Right lobe of liver (tissue), 6 donors: ENCODE measurements around the gene SETX. TPM values are rescaled to one million over a fixed set of nuclear protein-coding genes. Genes with fewer than 3 reads are reported as not detected.

ENCODE experiments used
- ATAC-seq, 4 donors: fragments of 200-7000 bp; cut with Tn5 transposase; one replicate each; pipeline ENCODE4 v1.9.1; 2020; ENCODE audit warnings: mild to moderate bottlenecking in 4 of 4, moderate library complexity in 4 of 4
- DNase-seq, 3 donors: peaks; one replicate each; pipeline ENCODE4 v3.0.0-alpha.2; 2020
- H3K27ac ChIP-seq, 3 donors: fragments of 200-600 bp; one replicate each; pipeline ENCODE4 v1.8.0; 2022
- H3K27me3 ChIP-seq, 2 donors: fragments of 200-600 bp; one replicate each; pipeline ENCODE4 v1.8.0; 2022
- H3K36me3 ChIP-seq, 4 donors: fragments of 200-600 bp; sonication (generic) in 1 of 4; one replicate each; pipeline versions ENCODE4 v1.5.1 to v1.8.0; 2017 to 2022; ENCODE audit warnings: control low read depth in 1 of 4
- H3K4me1 ChIP-seq, 4 donors: fragments of 200-600 bp; sonication (generic) in 1 of 4; one replicate each; pipeline versions ENCODE4 v1.5.1 to v1.8.0; 2017 to 2022; ENCODE audit warnings: control low read depth in 1 of 4
- H3K4me3 ChIP-seq, 3 donors: fragments of 200-600 bp; one replicate each; pipeline ENCODE4 v1.8.0; 2022
- H3K9me3 ChIP-seq, 4 donors: fragments of 200-600 bp; sonication (generic) in 1 of 4; one replicate each; pipeline versions ENCODE4 v1.5.1 to v1.8.0; 2017 to 2022; ENCODE audit warnings: control low read depth in 1 of 4
- CTCF ChIP-seq, 4 donors: fragments of 200-600 bp in 3 of 4; fragments of 450-650 bp in 1 of 4; IDR thresholded peaks; one replicate each; pipeline versions ENCODE4 v1.5.1 to v1.8.0; 2016 to 2022; ENCODE audit warnings: antibody characterized with exemption in 4 of 4, mild to moderate bottlenecking in 2 of 4
- POLR2A ChIP-seq: fragments of 450-650 bp; IDR thresholded peaks from one replicate; pipeline ENCODE4 v1.6.1; 2017; ENCODE audit warnings: antibody characterized with exemption, mild to moderate bottlenecking
- WGBS: methylation state at CpG from one replicate; pipeline ENCODE4 v1.1.6; 2018; ENCODE audit warnings: low coverage, low lambda C conversion rate; ENCODE audit not compliant: insufficient coverage; ENCODE audit errors: missing lambda C conversion rate; 5-methylcytosine and 5-hydroxymethylcytosine counted together
- intact Hi-C, 2 donors: fragments of 100-400 bp; cut with DNase I; formaldehyde crosslinking; loops; one replicate each; pipeline versions ENCODE4 v1.11.2 to v1.14.1; 2022
- total RNA-seq, 6 experiments: library from RNA; depleted of rRNA in 2 of 6; stranded (reverse); fragments of >200 nt in 2 of 6; fragmentation: NEBNext Ultra II Directional in 3 of 6; extraction: Animal tissue kit (Norgen Biotek cat#: 25700) in 3 of 6; gene quantifications; one replicate each; pipeline versions ENCODE4 v1.1.0 to v1.2.4, GENCODE V29; 2016 to 2023
- donor health status: DM: no; HTN: yes; CAD: no.
- donor health status: DM: no; HTN: no; CAD: no.
- donor health status: DM: no; HTN: no; CAD: no.
- donor health status: DM: no; HTN: yes; CAD: no.
- donor health status: DM: no; HTN: yes; CAD: no.

SETX gene
- total RNA-seq, 6 experiments from 2014 or later: 17.4 to 28.8 (median 25.0) TPM

GRCh38 chr9:132311978-132312377 lies 42.8 kb downstream of the SETX start:
- Histone ChIP-seq H3K27ac (no peak overlapping the region), H3K36me3 (peaks cover 0 to 52% (median 21%) of the 10 kb centered on the region in 4 donors), H3K9me3 (no peaks in the 10 kb centered on the region), H3K27me3 (no peaks in the 10 kb centered on the region), H3K4me1 (no peaks in the 10 kb centered on the region), H3K4me3 (no peak overlapping the region)
- no peak for TF ChIP-seq CTCF (IDR thresholded peaks at IDR 0.05)
- no peak for TF ChIP-seq POLR2A
- intact Hi-C loops: no loop called here
- DNase-seq (no peak), ATAC-seq (no peak)
- 94% methylated on average over 2 of the region's 4 CpGs for WGBS

GRCh38 chr9:132309056-132309455 lies 45.7 kb downstream of the SETX start:
- no peak for ATAC-seq
- no peak for DNase-seq
- 98% methylated on average over 4 of the region's 5 CpGs for WGBS
- H3K4me1 ChIP-seq: no peaks in the 10 kb centered on the region
- H3K4me3 ChIP-seq: no peak overlapping the region
- H3K27ac ChIP-seq: no peak overlapping the region
- intact Hi-C loops: no loop called here
- H3K36me3 ChIP-seq: peaks cover 0 to 62% (median 25%) of the 10 kb centered on the region in 4 donors
- H3K9me3 ChIP-seq: no peaks in the 10 kb centered on the region
- no peaks in the 10 kb centered on the region for H3K27me3 ChIP-seq
- TF ChIP-seq CTCF (IDR thresholded peaks at IDR 0.05) (no peak), POLR2A (no peak)

- Histone ChIP-seq H3K27ac (no peak overlapping the region), H3K36me3 (peaks cover 13 to 70% (median 31%) of the 10 kb centered on the region in 4 donors), H3K27me3 (no peaks in the 10 kb centered on the region), H3K4me3 (no peak overlapping the region), H3K9me3 (no peaks in the 10 kb centered on the region), H3K4me1 (no peaks in the 10 kb centered on the region)
- WGBS: 93% methylated on average over 6 of the region's 6 CpGs
- ATAC-seq (no peak), DNase-seq (no peak)
- no peak for TF ChIP-seq POLR2A
- no peak for TF ChIP-seq CTCF (IDR thresholded peaks at IDR 0.05)
- intact Hi-C loops: no loop called here
Measured at GRCh38 chr9:132301521-132301920, 53.3 kb downstream of the SETX start.

GRCh38 chr9:132299221-132299620 lies 55.6 kb downstream of the SETX start:
- no peak for TF ChIP-seq POLR2A
- no peak for TF ChIP-seq CTCF (IDR thresholded peaks at IDR 0.05)
- intact Hi-C loops: loop anchor here in 1 of 2 donors (10.0 kb wide), 1 partner anchor 46 kb away; no protein-coding TSS in a partner anchor
- Histone ChIP-seq H3K4me3 (no peak overlapping the region), H3K27me3 (no peaks in the 10 kb centered on the region), H3K4me1 (no peaks in the 10 kb centered on the region), H3K9me3 (no peaks in the 10 kb centered on the region), H3K36me3 (peaks cover 13 to 83% (median 51%) of the 10 kb centered on the region in 4 donors), H3K27ac (no peak overlapping the region)
- ATAC-seq (no peak), DNase-seq (no peak)

GRCh38 chr9:132295181-132295580 lies 59.6 kb downstream of the SETX start:
- DNase-seq (no peak), ATAC-seq (no peak)
- Histone ChIP-seq H3K4me1 (no peaks in the 10 kb centered on the region), H3K27ac (no peak overlapping the region), H3K9me3 (no peaks in the 10 kb centered on the region), H3K27me3 (no peaks in the 10 kb centered on the region), H3K36me3 (peaks cover 13 to 65% (median 45%) of the 10 kb centered on the region in 4 donors), H3K4me3 (no peak overlapping the region)
- WGBS: 95% methylated on average over 2 of the region's 2 CpGs
- intact Hi-C loops: loop anchor here in 1 of 2 donors (10.0 kb wide), 1 partner anchor 50 kb away; no protein-coding TSS in a partner anchor
- TF ChIP-seq POLR2A: no peak
- TF ChIP-seq CTCF (IDR thresholded peaks at IDR 0.05): no peak
